ENCODE results near the gene SLC13A4.

DNA sequence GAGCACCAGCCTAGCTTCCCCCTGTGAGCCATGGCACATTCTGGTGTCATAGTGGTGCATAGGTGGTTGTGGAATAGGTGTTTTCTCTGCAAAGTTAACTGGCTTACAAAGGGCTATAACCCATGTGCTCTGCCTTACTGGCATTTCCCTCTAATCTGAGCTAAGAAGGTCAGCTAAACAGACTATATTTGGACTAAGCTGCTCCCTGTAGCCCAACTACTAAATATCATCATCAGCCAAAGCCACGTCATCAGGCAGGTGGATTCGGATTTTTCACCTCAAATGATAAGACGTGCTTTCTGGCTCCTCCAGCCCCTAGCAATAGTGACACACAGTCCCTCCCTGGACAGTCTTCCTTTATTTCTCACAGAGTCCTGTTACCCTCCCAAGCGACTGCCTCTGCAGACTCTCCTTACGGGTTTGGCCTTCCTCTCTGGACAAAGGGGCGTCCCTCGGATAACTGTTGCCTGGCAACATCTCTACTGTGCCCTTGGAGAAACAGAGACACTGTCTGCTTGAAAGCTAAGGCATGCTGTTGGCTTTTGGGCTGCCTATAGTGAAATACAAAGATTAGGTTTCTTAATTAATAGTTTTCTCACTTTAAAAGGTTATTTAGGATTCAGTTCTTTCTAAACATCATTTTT is 9.1 kb downstream of the SLC13A4 start:
- TF ChIP-seq, protein P1, sequence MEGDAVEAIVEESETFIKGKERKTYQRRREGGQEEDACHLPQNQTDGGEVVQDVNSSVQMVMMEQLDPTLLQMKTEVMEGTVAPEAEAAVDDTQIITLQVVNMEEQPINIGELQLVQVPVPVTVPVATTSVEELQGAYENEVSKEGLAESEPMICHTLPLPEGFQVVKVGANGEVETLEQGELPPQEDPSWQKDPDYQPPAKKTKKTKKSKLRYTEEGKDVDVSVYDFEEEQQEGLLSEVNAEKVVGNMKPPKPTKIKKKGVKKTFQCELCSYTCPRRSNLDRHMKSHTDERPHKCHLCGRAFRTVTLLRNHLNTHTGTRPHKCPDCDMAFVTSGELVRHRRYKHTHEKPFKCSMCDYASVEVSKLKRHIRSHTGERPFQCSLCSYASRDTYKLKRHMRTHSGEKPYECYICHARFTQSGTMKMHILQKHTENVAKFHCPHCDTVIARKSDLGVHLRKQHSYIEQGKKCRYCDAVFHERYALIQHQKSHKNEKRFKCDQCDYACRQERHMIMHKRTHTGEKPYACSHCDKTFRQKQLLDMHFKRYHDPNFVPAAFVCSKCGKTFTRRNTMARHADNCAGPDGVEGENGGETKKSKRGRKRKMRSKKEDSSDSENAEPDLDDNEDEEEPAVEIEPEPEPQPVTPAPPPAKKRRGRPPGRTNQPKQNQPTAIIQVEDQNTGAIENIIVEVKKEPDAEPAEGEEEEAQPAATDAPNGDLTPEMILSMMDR (optimal IDR thresholded peaks at IDR 0.05 in 1 of 3, IDR thresholded peaks at IDR 0.05 in 1 of 3, conservative IDR thresholded peaks at IDR 0.05 in 1 of 3; ENCODE audit: extremely low read depth in 1 of 3, insufficient read depth in 2 of 3, low read length in 3 of 3): no peak
- no peak for TF ChIP-seq EZH2 (IDR thresholded peaks at IDR 0.05; ENCODE audit: low read length)

Data from keratinocyte (primary cell).